A549 (cell line): ENCODE measurements around the gene CISTR. TPM values are rescaled to one million over a fixed set of nuclear protein-coding genes. Genes with fewer than 3 reads are reported as not detected.

Experiments
- ATAC-seq, 2 experiments: fragments of 200-7000 bp in 1 of 2; fragments of >200 bp in 1 of 2; cut with Nextera tagmentation in 1 of 2; cut with Tn5 transposase in 1 of 2; 3 replicates each; pipeline versions ENCODE4 v1.8.0 to v1.9.1; 2018 to 2020; ENCODE audit warnings: mild to moderate bottlenecking in 1 of 2, moderate library complexity in 1 of 2
- CTCF ChIA-PET: fragments of 300-600 bp; sonication (Branson Sonifier 250); formaldehyde crosslinking; extraction: SDS; loops from one replicate; lab custom pipeline; 2021; ENCODE audit warnings: antibody characterized with exemption, inconsistent platforms; lab: Yijun Ruan, JAX
- POLR2A ChIA-PET: fragments of 350-600 bp; formaldehyde crosslinking; extraction: SDS; loops from one replicate; lab custom pipeline; 2021; ENCODE audit warnings: antibody characterized with exemption, inconsistent platforms; lab: Yijun Ruan, JAX
- DNase-seq, 2 experiments: peaks; one replicate each; pipeline versions ENCODE4 v3.0.0 to v3.0.0-alpha.2; 2011 to 2016; ENCODE audit warnings: low read depth in 1 of 2, low spot score in 1 of 2
- FAIRE-seq: peaks from 2 replicates; lab custom pipeline; 2011; peaks lifted over from hg19 to GRCh38; lab: Jason Lieb, UNC
- H3K27ac ChIP-seq, 2 experiments: fragments of >200 bp; sonication (Bioruptor Twin); formaldehyde crosslinking; 3 replicates each; pipeline ENCODE4 v1.5.1; 2016 to 2017
- H3K4me1 ChIP-seq: fragments of >200 bp; sonication (Bioruptor Twin); formaldehyde crosslinking; 3 replicates; pipeline ENCODE4 v1.6.1; 2016
- H3K4me2 ChIP-seq: fragments of >200 bp; sonication (Bioruptor Twin); formaldehyde crosslinking; 3 replicates; pipeline ENCODE4 v1.6.1; 2016
- H3K4me3 ChIP-seq: fragments of >200 bp; sonication (Bioruptor Twin); formaldehyde crosslinking; 3 replicates; pipeline ENCODE4 v1.5.1; 2016
- H3K9me3 ChIP-seq: fragments of >200 bp; sonication (Bioruptor Twin); formaldehyde crosslinking; 3 replicates; pipeline ENCODE4 v1.6.1; 2016
- BCL3 ChIP-seq: fragments of >200 bp; sonication (Bioruptor Twin); formaldehyde crosslinking; IDR thresholded peaks from 3 replicates; pipeline ENCODE4 v1.6.1; 2016
- BHLHE40 ChIP-seq: IDR thresholded peaks from 2 replicates; pipeline ENCODE4 v1.6.1; 2012; ENCODE audit warnings: low read depth, low read length, inconsistent platforms
- CEBPB ChIP-seq, 2 experiments: fragments of >200 bp in 1 of 2; sonication (Bioruptor Twin) in 1 of 2; formaldehyde crosslinking in 1 of 2; IDR thresholded peaks; 2 replicates each; pipeline ENCODE4 v1.6.1; 2012 to 2016
- EHF ChIP-seq: fragments of 250-450 bp; sonication (Bioruptor Pico); IDR thresholded peaks from 2 replicates; pipeline ENCODE4 v1.5.0; 2020; ENCODE audit warnings: mild to moderate bottlenecking
- EHMT2 ChIP-seq: fragments of 200-600 bp; sonication (generic); IDR thresholded peaks from 2 replicates; pipeline ENCODE4 v1.6.1; 2016; ENCODE audit warnings: antibody characterized with exemption, low read depth, mild to moderate bottlenecking, moderate library complexity
- ESRRA ChIP-seq: fragments of 150-350 bp; IDR thresholded peaks from 2 replicates; pipeline ENCODE4 v1.6.1; 2014; ENCODE audit warnings: mild to moderate bottlenecking, low read length, borderline replicate concordance
- FOSB ChIP-seq: fragments of 250-450 bp; sonication (Bioruptor Pico); IDR thresholded peaks from 2 replicates; pipeline ENCODE4 v1.5.0; 2020; ENCODE audit warnings: mild to moderate bottlenecking, moderate library complexity
- FOXS1 ChIP-seq: fragments of 250-450 bp; sonication (Bioruptor Pico); IDR thresholded peaks from 2 replicates; pipeline ENCODE4 v1.5.0; 2020; ENCODE audit warnings: mild to moderate bottlenecking, moderate library complexity
- GATA3 ChIP-seq: IDR thresholded peaks from 2 replicates; pipeline ENCODE4 v1.6.1; 2012; ENCODE audit warnings: borderline replicate concordance
- HDAC2 ChIP-seq: fragments of 200-600 bp; sonication (generic); IDR thresholded peaks from 2 replicates; pipeline ENCODE4 v1.6.1; 2016
- KDM1A ChIP-seq: fragments of 200-600 bp; sonication (generic); IDR thresholded peaks from 2 replicates; pipeline ENCODE4 v1.6.1; 2016; ENCODE audit warnings: low read depth, mild to moderate bottlenecking
- NPAS2 ChIP-seq: fragments of 250-450 bp; sonication (Bioruptor Pico); IDR thresholded peaks from 2 replicates; pipeline ENCODE4 v1.8.0; 2022; ENCODE audit warnings: mild to moderate bottlenecking, moderate library complexity, borderline replicate concordance
- POLR2AphosphoS2 ChIP-seq: conservative IDR thresholded peaks from 2 replicates; pipeline ENCODE4 v1.6.1; 2012; ENCODE audit warnings: low read length, improper control_type of control experiment, inconsistent platforms
- RAD21 ChIP-seq, 2 experiments: fragments of >200 bp in 1 of 2; sonication (Bioruptor Twin) in 1 of 2; formaldehyde crosslinking in 1 of 2; IDR thresholded peaks in 1 of 2; conservative IDR thresholded peaks in 1 of 2; 2 replicates in 1 of 2; 3 replicates in 1 of 2; pipeline ENCODE4 v1.6.1; 2012 to 2018; ENCODE audit warnings: inconsistent platforms in 1 of 2
- ZC3H11A ChIP-seq: fragments of 450-650 bp; IDR thresholded peaks from 2 replicates; pipeline ENCODE4 v1.6.1; 2014; ENCODE audit warnings: antibody characterized with exemption, mild to moderate bottlenecking
- ZFP36 ChIP-seq: fragments of 450-650 bp; IDR thresholded peaks from 2 replicates; pipeline ENCODE4 v1.6.1; 2014; ENCODE audit warnings: borderline replicate concordance; ENCODE audit not compliant: partially characterized antibody
- ZNF302 ChIP-seq: fragments of 250-450 bp; sonication (Bioruptor Pico); IDR thresholded peaks from 2 replicates; pipeline ENCODE4 v1.9.0; 2021; ENCODE audit warnings: inconsistent platforms, mild to moderate bottlenecking, moderate library complexity
- ZSCAN20 ChIP-seq: fragments of 250-450 bp; sonication (Bioruptor Pico); IDR thresholded peaks from 2 replicates; pipeline ENCODE4 v1.8.0; 2022; ENCODE audit warnings: mild to moderate bottlenecking, moderate library complexity
- WGBS: methylation state at CpG from one replicate; pipeline ENCODE4 v1.1.6; 2017; ENCODE audit errors: missing lambda C conversion rate; 5-methylcytosine and 5-hydroxymethylcytosine counted together
- polyA plus RNA-seq, 4 experiments: library from polyadenylated mRNA; depleted of rRNA in 3 of 4; stranded (reverse); fragments of >200 nt; fragmentation: RNase III in 1 of 4; extraction: RNeasy Plus Mini Kit Qiagen cat#74134 plus additional on column Dnase treatment in 1 of 4; gene quantifications; 2 replicates in 3 of 4; 3 replicates in 1 of 4; pipeline ENCODE4 v1.2.3, GENCODE V29; 2011 to 2017
- TF ChIP-seq, protein P1 (sequence below): fragments of 250-450 bp; sonication (Bioruptor Pico); IDR thresholded peaks from 2 replicates; pipeline ENCODE4 v1.5.0; 2021; ENCODE audit warnings: mild to moderate bottlenecking, moderate library complexity, borderline replicate concordance

CISTR gene
- polyA plus RNA-seq, 2 of the 4 experiments (the other 2 are of a cell fraction), result not detected

DNA sequence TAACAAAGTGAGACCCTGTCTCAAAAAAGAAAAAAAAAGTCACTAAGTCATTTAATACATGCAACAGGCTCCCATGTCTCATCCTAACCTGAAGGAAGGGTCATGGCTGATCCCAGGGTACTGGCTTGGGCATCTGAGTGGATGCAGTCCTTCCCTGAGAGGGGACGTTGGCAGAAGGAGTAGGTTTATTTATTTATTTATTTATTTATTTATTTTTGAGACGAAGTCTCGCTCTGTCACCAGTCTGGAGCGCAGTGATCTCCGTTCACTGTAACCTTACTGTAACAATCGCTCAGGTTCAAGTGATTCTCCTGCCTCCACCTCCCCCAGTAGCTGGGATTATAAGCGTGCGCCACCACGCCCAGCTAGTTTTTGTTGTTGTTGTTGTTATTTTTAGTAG, 17.4 kb downstream of the CISTR start:
- Histone ChIP-seq H3K27ac (no peak overlapping the region), H3K4me1 (no peaks in the 10 kb centered on the region), H3K4me2 (no peak overlapping the region), H3K4me3 (no peak overlapping the region), H3K9me3 (no peaks in the 10 kb centered on the region)
- no peak for FAIRE-seq
- no peak for DNase-seq
- POLR2A ChIA-PET, result no interaction called here
- WGBS, result 83% methylated on average over 9 of the region's 9 CpGs
- ATAC-seq, result no peak
- CTCF ChIA-PET, result interaction anchor here (0.6 to 24.8 kb wide), 6 partner anchors 10 to 560 kb away, joined by 3 to 833 read pairs (median 5); partner anchors contain the start of gene HOXC10
- TF ChIP-seq ESRRA (no peak), ZSCAN20 (CRISPR knock-in tag) (no peak), ZC3H11A (peak; percentile 28; the same call in 1 of the 2 replicates)
- TF ChIP-seq, all 56 proteins: peak for 1

GRCh38 chr12:53733807-53734200, 18.0 kb downstream of the CISTR start:
- DNase-seq (no peak), FAIRE-seq (no peak), ATAC-seq (no peak)
- POLR2A ChIA-PET, result no interaction called here
- Histone ChIP-seq H3K9me3 (no peaks in the 10 kb centered on the region), H3K27ac (no peak overlapping the region), H3K4me2 (no peak overlapping the region), H3K4me3 (no peak overlapping the region), H3K4me1 (no peaks in the 10 kb centered on the region)
- no peak for TF ChIP-seq BCL3
- TF ChIP-seq, protein P1, sequence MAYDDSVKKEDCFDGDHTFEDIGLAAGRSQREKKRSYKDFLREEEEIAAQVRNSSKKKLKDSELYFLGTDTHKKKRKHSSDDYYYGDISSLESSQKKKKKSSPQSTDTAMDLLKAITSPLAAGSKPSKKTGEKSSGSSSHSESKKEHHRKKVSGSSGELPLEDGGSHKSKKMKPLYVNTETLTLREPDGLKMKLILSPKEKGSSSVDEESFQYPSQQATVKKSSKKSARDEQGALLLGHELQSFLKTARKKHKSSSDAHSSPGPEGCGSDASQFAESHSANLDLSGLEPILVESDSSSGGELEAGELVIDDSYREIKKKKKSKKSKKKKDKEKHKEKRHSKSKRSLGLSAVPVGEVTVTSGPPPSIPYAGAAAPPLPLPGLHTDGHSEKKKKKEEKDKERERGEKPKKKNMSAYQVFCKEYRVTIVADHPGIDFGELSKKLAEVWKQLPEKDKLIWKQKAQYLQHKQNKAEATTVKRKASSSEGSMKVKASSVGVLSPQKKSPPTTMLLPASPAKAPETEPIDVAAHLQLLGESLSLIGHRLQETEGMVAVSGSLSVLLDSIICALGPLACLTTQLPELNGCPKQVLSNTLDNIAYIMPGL, result no peak
- no peak for TF ChIP-seq RAD21 (conservative IDR thresholded peaks at IDR 0.05 in 1 of 2, IDR thresholded peaks at IDR 0.05 in 1 of 2)
- TF ChIP-seq EHMT2, result no peak
- TF ChIP-seq KDM1A, result no peak
- 75% methylated on average over 5 of the region's 5 CpGs for WGBS
- CTCF ChIA-PET, result interaction anchor here (0.6 to 24.8 kb wide), 9 partner anchors 11 to 561 kb away, joined by 3 to 833 read pairs (median 4); partner anchors contain the start of genes ATP5MC2 and HOXC10

- ChIA-PET CTCF (interaction anchor here (0.6 to 24.8 kb wide), 8 partner anchors 11 to 474 kb away, joined by 3 to 833 read pairs (median 4); partner anchors contain the start of genes ATP5MC2 and HOXC10), POLR2A (no interaction called here)
- Histone ChIP-seq H3K4me2 (no peak overlapping the region), H3K27ac (no peak overlapping the region), H3K9me3 (no peaks in the 10 kb centered on the region), H3K4me3 (no peak overlapping the region), H3K4me1 (no peaks in the 10 kb centered on the region)
- TF ChIP-seq ZNF302 (CRISPR knock-in tag), result no peak
- no peak for TF ChIP-seq BCL3
- no peak for TF ChIP-seq BHLHE40
- no peak for TF ChIP-seq POLR2AphosphoS2
- TF ChIP-seq FOSB (CRISPR knock-in tag), result no peak
- TF ChIP-seq CEBPB (IDR thresholded peaks at IDR 0.05), result no peak
- no peak for TF ChIP-seq EHF (CRISPR knock-in tag)
- no peak for TF ChIP-seq HDAC2
- TF ChIP-seq GATA3, result no peak
- TF ChIP-seq ZFP36, result no peak
- no peak for TF ChIP-seq NPAS2 (CRISPR knock-in tag)
- no peak for TF ChIP-seq FOXS1
- FAIRE-seq (no peak), DNase-seq (no peak), ATAC-seq (no peak)
- WGBS, result 67% methylated on average over 2 of the region's 2 CpGs
Observed at GRCh38 chr12:53733051-53733806, 18.6 kb downstream of the CISTR start.
